NCI-H345 (cell line): ENCODE measurements around the gene GRIP2.

Source experiments
- DNase-seq: peaks from one replicate; lab custom pipeline; 2025; lab: John Stamatoyannopoulos, UW

Gene GRIP2

GRCh38 chr3:14561051-14561960, 21.2 kb upstream of the GRIP2 start:
- no peak for DNase-seq

GRCh38 chr3:14560110-14560509, 20.0 kb upstream of the GRIP2 start:
- no peak for DNase-seq

GRCh38 chr3:14558029-14558428, 17.9 kb upstream of the GRIP2 start:
- DNase-seq: no peak

- no peak for DNase-seq
Observed at GRCh38 chr3:14555835-14556234, 15.7 kb upstream of the GRIP2 start.

- no peak for DNase-seq
Observed at GRCh38 chr3:14554715-14555114, 14.6 kb upstream of the GRIP2 start.

GRCh38 chr3:14553871-14554270, 13.7 kb upstream of the GRIP2 start:
- DNase-seq: no peak

GRCh38 chr3:14552717-14553116, 12.6 kb upstream of the GRIP2 start:
- no peak for DNase-seq

GRCh38 chr3:14552041-14552648, 12.0 kb upstream of the GRIP2 start:
- no peak for DNase-seq

GRCh38 chr3:14550651-14551611, 10.8 kb upstream of the GRIP2 start:
- no peak for DNase-seq

GRCh38 chr3:14550181-14550580, 10.0 kb upstream of the GRIP2 start:
- no peak for DNase-seq

- DNase-seq: no peak
Observed at GRCh38 chr3:14549256-14549919, 9.2 kb upstream of the GRIP2 start.

GRCh38 chr3:14548321-14548729, 8.2 kb upstream of the GRIP2 start:
- DNase-seq: peak; percentile 50

GRCh38 chr3:14547693-14548092, 7.6 kb upstream of the GRIP2 start:
- no peak for DNase-seq

GRCh38 chr3:14546041-14546440, 5.9 kb upstream of the GRIP2 start:
- DNase-seq: no peak

- no peak for DNase-seq
Observed at GRCh38 chr3:14545251-14545635, 5.1 kb upstream of the GRIP2 start.

- DNase-seq: no peak
Observed at GRCh38 chr3:14544282-14545250, 4.4 kb upstream of the GRIP2 start.

GRCh38 chr3:14543446-14543845, 3.3 kb upstream of the GRIP2 start:
- no peak for DNase-seq

GRCh38 chr3:14542656-14543055, 2.5 kb upstream of the GRIP2 start:
- DNase-seq: no peak

GRCh38 chr3:14541646-14542045, 1.5 kb upstream of the GRIP2 start:
- DNase-seq: no peak

GRCh38 chr3:14540821-14541385, 761 bp upstream of the GRIP2 start:
- no peak for DNase-seq
